MG63 (cell line): Measurements from ENCODE around the gene MAP7D3. TPM values are rescaled to one million over a fixed set of nuclear protein-coding genes. Genes with fewer than 3 reads are reported as not detected.
"Not testable (repeated sequence)": the region's sequence is repeated elsewhere in the genome, so short reads cannot be mapped to it uniquely, and the experiment has no call there.

Experiments used
- DNase-seq: peaks from one replicate; pipeline ENCODE4 v3.0.0-alpha.2; 2020
- H3K27me3 ChIP-seq: fragments of 250-450 bp; sonication (Bioruptor Pico); 2 replicates; pipeline ENCODE4 v1.5.1; 2020; ENCODE audit warnings: mild to moderate bottlenecking, moderate library complexity
- H3K36me3 ChIP-seq: fragments of 250-450 bp; sonication (Bioruptor Pico); 2 replicates; pipeline ENCODE4 v1.5.1; 2020; ENCODE audit warnings: mild to moderate bottlenecking, moderate library complexity
- H3K4me3 ChIP-seq: fragments of 250-450 bp; sonication (Bioruptor Pico); 2 replicates; pipeline ENCODE4 v1.5.1; 2020; ENCODE audit warnings: mild to moderate bottlenecking, moderate library complexity
- H3K9me3 ChIP-seq: fragments of 250-450 bp; sonication (Bioruptor Pico); 2 replicates; pipeline ENCODE4 v1.5.1; 2020; ENCODE audit warnings: mild to moderate bottlenecking, moderate library complexity
- total RNA-seq: library from RNA; depleted of rRNA; stranded (reverse); fragments of >200 nt; shearing (Covaris generic); gene quantifications from 2 replicates; pipeline ENCODE4 v1.2.3, GENCODE V29; 2014; ENCODE audit warnings: low replicate concordance; rRNA removed

Gene MAP7D3
- total RNA-seq, result 12.1 and 14.3 TPM in 2 replicates

- peak; percentile 55 for DNase-seq
- peak within 1 kb of the TSS; percentile 74 for H3K4me3 ChIP-seq
- no peaks in the 10 kb centered on the region for H3K27me3 ChIP-seq
- no peaks in the 10 kb centered on the region for H3K36me3 ChIP-seq
- no peaks in the 10 kb centered on the region for H3K9me3 ChIP-seq
Measured at GRCh38 chrX:136251041-136251991, at the start of gene MAP7D3. MAP7D3 (minus strand) TSS chrX:136251400; CDS start chrX:136251358, 42 bp downstream.

GRCh38 chrX:136300721-136301120 lies 49.5 kb upstream of the MAP7D3 start, which contains the start of gene ADGRG4:
ADGRG4 (plus strand) TSS chrX:136300963; CDS start chrX:136308778, 7,815 bp downstream.
- H3K27me3 ChIP-seq, DNase-seq, H3K9me3 ChIP-seq, H3K36me3 ChIP-seq, H3K4me3 ChIP-seq: not testable (repeated sequence)

GRCh38 chrX:136295380-136295779 lies 44.2 kb upstream of the MAP7D3 start:
- Histone ChIP-seq H3K27me3 (no peaks in the 10 kb centered on the region), H3K36me3 (no peaks in the 10 kb centered on the region), H3K9me3 (no peaks in the 10 kb centered on the region), H3K4me3 (no peak overlapping the region)
- no peak for DNase-seq

- DNase-seq, result no peak
- no peaks in the 10 kb centered on the region for H3K36me3 ChIP-seq
- H3K27me3 ChIP-seq, result no peaks in the 10 kb centered on the region
- H3K4me3 ChIP-seq, result no peak overlapping the region
- no peaks in the 10 kb centered on the region for H3K9me3 ChIP-seq
Measured at GRCh38 chrX:136292656-136293055, 41.5 kb upstream of the MAP7D3 start.

GRCh38 chrX:136291824-136292223 lies 40.6 kb upstream of the MAP7D3 start:
- no peak overlapping the region for H3K4me3 ChIP-seq
- no peaks in the 10 kb centered on the region for H3K27me3 ChIP-seq
- DNase-seq, result no peak
- no peaks in the 10 kb centered on the region for H3K36me3 ChIP-seq
- H3K9me3 ChIP-seq, result no peaks in the 10 kb centered on the region

- H3K27me3 ChIP-seq, DNase-seq, H3K36me3 ChIP-seq, H3K9me3 ChIP-seq, H3K4me3 ChIP-seq: not testable (repeated sequence)
Measured at GRCh38 chrX:136286375-136286774, 35.2 kb upstream of the MAP7D3 start.

GRCh38 chrX:136275553-136275952 lies 24.4 kb upstream of the MAP7D3 start:
- Histone ChIP-seq H3K9me3 (no peaks in the 10 kb centered on the region), H3K4me3 (no peak overlapping the region), H3K27me3 (no peaks in the 10 kb centered on the region), H3K36me3 (no peaks in the 10 kb centered on the region)
- no peak for DNase-seq

- DNase-seq, result no peak
- no peaks in the 10 kb centered on the region for H3K27me3 ChIP-seq
- H3K4me3 ChIP-seq, result no peak overlapping the region
- no peaks in the 10 kb centered on the region for H3K9me3 ChIP-seq
- H3K36me3 ChIP-seq, result no peaks in the 10 kb centered on the region
Measured at GRCh38 chrX:136273986-136274385, 22.8 kb upstream of the MAP7D3 start.

- no peaks in the 10 kb centered on the region for H3K27me3 ChIP-seq
- H3K36me3 ChIP-seq, result no peaks in the 10 kb centered on the region
- H3K9me3 ChIP-seq, result no peaks in the 10 kb centered on the region
- no peak overlapping the region for H3K4me3 ChIP-seq
- no peak for DNase-seq
Measured at GRCh38 chrX:136272325-136272724, 21.1 kb upstream of the MAP7D3 start.

- Histone ChIP-seq H3K4me3 (no peak overlapping the region), H3K27me3 (no peaks in the 10 kb centered on the region), H3K9me3 (no peaks in the 10 kb centered on the region), H3K36me3 (no peaks in the 10 kb centered on the region)
- no peak for DNase-seq
Measured at GRCh38 chrX:136271300-136271699, 20.1 kb upstream of the MAP7D3 start.

- H3K36me3 ChIP-seq, result no peaks in the 10 kb centered on the region
- DNase-seq, result no peak
- no peak overlapping the region for H3K4me3 ChIP-seq
- no peaks in the 10 kb centered on the region for H3K27me3 ChIP-seq
- H3K9me3 ChIP-seq, result no peaks in the 10 kb centered on the region
Measured at GRCh38 chrX:136269921-136270320, 18.7 kb upstream of the MAP7D3 start.

GRCh38 chrX:136268051-136269048 lies 17.1 kb upstream of the MAP7D3 start:
- H3K36me3 ChIP-seq, result no peaks in the 10 kb centered on the region
- no peaks in the 10 kb centered on the region for H3K9me3 ChIP-seq
- no peak overlapping the region for H3K4me3 ChIP-seq
- DNase-seq, result peak; percentile 2
- no peaks in the 10 kb centered on the region for H3K27me3 ChIP-seq

GRCh38 chrX:136266828-136267227 lies 15.6 kb upstream of the MAP7D3 start:
- H3K4me3 ChIP-seq, result no peak overlapping the region
- H3K36me3 ChIP-seq, result no peaks in the 10 kb centered on the region
- H3K9me3 ChIP-seq, result no peaks in the 10 kb centered on the region
- H3K27me3 ChIP-seq, result no peaks in the 10 kb centered on the region
- DNase-seq, result no peak

GRCh38 chrX:136262812-136263315 lies 11.7 kb upstream of the MAP7D3 start:
- Histone ChIP-seq H3K27me3 (no peaks in the 10 kb centered on the region), H3K9me3 (no peaks in the 10 kb centered on the region), H3K4me3 (no peak overlapping the region), H3K36me3 (no peaks in the 10 kb centered on the region)
- no peak for DNase-seq

- Histone ChIP-seq H3K4me3 (no peak overlapping the region), H3K36me3 (no peaks in the 10 kb centered on the region), H3K9me3 (no peaks in the 10 kb centered on the region), H3K27me3 (no peaks in the 10 kb centered on the region)
- DNase-seq, result no peak
Measured at GRCh38 chrX:136262243-136262642, 11.0 kb upstream of the MAP7D3 start.

GRCh38 chrX:136261321-136261720 lies 10.1 kb upstream of the MAP7D3 start:
- Histone ChIP-seq H3K9me3 (no peaks in the 10 kb centered on the region), H3K36me3 (no peaks in the 10 kb centered on the region), H3K27me3 (no peaks in the 10 kb centered on the region), H3K4me3 (no peak overlapping the region)
- DNase-seq, result peak; percentile 38

- Histone ChIP-seq H3K27me3 (no peaks in the 10 kb centered on the region), H3K36me3 (no peaks in the 10 kb centered on the region), H3K4me3 (no peak overlapping the region), H3K9me3 (no peaks in the 10 kb centered on the region)
- DNase-seq, result peak; percentile 86
Measured at GRCh38 chrX:136260776-136261175, 9.6 kb upstream of the MAP7D3 start.
